SKM-1 treated with dmso at 0.1 percent for 144 hours (cell line): ENCODE measurements around the gene ZGLP1.
A peak's percentile ranks its signal among the peaks of the same experiment; 100 is the strongest.

Experiments
- DNase-seq: peaks from one replicate; lab custom pipeline; 2025; ENCODE audit not compliant: unreplicated experiment; lab: John Stamatoyannopoulos, UW

Gene ZGLP1

DNA sequence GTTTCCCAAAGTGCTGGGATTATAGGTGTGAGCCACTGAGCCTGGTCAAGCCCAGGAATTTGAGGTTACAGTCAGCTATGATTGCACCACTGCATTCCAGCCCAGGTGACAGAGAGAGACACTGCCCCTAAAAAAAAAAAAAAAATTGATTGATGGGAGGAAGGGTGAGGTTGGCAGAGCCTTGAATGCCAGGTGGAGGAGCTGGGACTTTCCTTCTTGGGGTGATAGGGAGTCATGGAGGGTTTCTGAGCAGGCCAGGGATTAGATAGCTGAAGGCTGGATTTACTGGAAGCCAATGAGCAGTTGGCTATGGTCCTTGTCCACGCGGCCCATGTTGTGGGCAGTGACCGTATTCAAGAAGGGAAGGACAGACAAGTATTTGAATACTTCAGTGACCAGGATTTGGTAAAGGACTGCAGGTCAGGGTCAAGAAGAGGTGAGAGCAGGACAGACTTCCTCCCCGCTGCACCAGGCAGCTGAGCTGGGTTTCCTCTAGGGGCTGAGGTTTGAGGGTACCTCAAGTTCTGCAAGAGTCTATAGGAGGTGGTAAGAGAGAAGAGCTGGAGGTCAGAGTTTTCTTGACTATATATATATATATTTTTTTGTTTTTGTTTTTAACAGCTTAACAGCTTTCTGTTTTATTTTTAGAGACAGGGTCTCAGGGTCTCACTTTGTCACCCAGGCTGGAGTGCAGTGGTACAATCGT lies 29.7 kb downstream of the ZGLP1 start:
- peak; percentile 61 for DNase-seq

DNA sequence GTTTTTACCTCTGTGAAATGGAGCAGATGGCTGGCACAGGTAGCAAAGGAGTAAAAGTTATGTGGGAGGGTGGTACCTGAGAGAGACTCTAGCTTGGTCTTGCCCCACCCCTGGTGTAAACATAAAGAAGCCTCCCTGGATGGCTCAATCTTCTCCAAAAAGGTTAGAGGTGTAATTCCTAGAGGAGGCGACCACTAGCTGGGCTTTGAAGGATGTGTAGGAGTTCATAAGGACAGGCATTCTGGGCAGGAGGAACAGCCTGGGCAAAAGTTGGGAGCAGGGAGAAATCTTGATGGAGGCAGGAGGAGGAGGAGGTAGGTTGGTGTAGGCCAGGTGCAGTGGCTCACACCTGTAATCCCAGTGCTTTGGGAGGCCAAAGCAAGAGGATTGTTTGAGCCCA lies 30.7 kb downstream of the ZGLP1 start:
- no peak for DNase-seq

DNA sequence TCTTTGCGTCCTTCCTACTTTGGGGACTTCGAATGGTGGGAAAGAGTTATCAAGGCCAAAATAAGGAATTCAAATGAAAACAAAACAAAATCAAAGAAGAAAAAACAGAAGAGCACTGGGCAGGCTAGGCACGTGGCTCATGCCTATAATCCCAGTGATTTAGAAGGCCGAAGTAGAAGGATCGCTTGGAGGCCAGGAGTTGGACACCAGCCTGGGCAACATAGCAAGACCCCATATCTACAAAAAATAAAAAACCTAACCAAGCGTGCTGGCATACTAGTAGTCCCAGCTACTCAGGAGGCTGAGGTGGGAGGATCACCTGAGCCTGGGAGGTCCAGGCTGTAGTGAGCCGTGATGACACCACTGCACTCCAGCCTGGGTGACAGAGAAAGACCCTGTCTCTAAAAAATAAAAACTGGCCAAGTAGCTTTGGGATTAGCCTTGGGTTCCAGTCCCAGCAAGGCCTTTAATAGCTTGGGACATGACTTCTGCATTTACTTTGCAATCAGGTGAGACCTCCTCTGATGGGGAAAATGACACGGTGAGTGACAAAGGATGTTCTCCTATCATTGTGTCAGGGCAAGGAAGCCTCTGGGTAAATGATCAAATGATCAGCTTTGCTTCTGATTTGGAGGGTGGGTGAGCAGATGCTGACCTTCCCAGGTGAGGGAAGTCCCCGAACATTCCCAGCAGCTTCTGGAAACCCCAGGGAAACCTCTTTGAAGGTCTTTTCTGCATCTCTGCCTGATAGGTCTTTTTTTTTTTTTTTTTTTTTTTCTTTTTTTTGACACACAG lies 31.6 kb downstream of the ZGLP1 start:
- DNase-seq = no peak

DNA sequence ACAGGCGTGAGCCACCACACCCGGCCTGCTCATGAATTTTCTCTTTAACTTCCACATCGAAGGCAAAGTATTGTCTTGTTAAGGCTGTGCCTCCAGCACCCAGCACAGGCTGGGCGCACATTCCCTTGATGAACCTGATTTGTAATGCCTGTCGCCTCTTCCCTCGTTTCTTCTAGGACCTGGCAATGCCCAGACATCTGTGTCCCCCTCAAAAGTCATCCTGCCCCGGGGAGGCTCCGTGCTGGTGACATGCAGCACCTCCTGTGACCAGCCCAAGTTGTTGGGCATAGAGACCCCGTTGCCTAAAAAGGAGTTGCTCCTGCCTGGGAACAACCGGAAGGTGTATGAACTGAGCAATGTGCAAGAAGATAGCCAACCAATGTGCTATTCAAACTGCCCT lies 35.0 kb downstream of the ZGLP1 start:
- no peak for DNase-seq

DNA sequence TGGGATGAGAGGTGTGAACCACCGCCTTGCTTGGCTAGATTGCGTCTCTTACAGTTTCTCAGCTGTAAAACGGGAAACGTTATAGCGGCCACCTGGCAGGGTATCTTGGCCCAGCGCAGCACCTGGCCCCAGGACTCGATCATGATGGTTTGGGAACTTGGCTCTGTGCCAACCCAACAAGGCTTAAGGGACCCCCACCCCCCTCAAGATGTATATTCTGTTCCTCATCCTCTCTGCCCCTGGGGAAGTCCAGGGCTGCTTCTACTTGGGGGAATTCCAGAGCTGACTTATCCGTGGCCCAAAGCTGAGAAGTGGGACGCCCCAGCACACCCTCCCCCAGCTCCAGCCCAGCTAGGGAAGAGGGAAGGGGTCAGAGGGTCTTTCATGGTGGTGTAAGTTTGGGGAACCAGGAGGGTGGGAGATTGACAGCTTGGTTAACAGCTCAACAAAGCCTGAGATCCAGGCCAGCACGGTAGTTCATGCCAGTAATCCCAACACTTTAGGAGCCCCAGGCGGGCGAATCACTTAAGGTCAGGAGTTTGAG lies 38.0 kb downstream of the ZGLP1 start:
- DNase-seq = no peak

DNA sequence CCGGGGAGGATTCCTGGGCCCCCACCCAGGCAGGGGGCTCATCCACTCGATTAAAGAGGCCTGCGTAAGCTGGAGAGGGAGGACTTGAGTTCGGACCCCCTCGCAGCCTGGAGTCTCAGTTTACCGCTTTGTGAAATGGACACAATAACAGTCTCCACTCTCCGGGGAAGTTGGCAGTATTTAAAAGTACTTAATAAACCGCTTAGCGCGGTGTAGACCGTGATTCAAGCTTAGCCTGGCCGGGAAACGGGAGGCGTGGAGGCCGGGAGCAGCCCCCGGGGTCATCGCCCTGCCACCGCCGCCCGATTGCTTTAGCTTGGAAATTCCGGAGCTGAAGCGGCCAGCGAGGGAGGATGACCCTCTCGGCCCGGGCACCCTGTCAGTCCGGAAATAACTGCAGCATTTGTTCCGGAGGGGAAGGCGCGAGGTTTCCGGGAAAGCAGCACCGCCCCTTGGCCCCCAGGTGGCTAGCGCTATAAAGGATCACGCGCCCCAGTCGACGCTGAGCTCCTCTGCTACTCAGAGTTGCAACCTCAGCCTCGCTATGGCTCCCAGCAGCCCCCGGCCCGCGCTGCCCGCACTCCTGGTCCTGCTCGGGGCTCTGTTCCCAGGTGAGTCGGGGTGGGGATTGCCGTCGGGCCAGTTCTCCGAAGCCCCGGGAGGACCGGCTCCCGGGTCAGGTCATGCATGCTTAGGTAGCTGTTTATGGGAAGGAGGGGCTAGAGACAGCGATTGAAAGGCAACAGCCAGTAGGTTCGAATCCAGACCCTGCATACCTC lies 38.8 kb downstream of the ZGLP1 start, which contains the start of gene ICAM1:
Gene ICAM1 (plus strand): TSS at position 505 of the 779 bp plus-strand sequence. CDS start 40 bp downstream, at position 545.
- DNase-seq = peak; percentile 59

DNA sequence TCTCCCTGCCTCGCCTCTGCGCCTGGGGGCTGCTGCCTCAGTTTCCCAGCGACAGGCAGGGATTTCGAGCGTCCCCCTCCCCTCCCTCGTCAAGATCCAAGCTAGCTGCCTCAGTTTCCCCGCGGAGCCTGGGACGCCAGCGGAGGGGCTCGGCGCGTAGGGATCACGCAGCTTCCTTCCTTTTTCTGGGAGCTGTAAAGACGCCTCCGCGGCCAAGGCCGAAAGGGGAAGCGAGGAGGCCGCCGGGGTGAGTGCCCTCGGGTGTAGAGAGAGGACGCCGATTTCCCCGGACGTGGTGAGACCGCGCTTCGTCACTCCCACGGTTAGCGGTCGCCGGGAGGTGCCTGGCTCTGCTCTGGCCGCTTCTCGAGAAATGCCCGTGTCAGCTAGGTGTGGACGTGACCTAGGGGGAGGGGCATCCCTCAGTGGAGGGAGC lies 39.4 kb downstream of the ZGLP1 start:
- DNase-seq = peak; percentile 87

DNA sequence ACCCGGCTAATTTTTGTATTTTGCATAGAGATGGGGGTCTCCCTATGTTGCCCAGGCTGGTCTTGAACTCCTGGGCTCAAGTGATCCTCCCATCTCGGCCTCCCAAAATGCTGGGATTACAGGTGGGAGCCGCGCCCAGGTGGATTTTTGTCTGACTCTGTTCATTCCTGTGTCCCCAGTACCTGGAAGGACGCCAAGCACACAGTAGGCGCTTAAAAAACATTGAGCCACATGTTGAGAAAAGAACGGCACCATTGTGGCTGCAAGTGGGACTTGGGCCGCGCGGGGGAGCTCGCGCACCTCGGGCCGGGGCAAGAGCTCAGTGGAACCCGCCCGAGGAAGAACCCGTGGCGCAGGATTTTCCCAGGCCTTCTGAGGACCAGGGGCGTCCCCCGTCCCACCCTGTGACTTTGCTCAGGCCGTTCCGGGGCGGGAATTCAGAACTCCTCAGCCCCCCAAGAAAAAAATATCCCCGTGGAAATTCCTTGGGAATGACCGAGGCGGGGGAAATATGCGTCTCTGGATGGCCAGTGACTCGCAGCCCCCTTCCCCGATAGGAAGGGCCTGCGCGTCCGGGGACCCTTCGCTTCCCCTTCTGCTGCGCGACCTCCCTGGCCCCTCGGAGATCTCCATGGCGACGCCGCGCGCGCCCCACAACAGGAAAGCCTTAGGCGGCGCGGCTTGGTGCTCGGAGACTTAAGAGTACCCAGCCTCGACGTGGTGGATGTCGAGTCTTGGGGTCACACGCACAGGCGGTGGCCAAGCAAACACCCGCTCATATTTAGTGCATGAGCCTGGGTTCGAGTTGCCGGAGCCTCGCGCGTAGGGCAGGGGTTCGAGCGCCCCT lies 40.1 kb downstream of the ZGLP1 start:
- peak; percentile 78 for DNase-seq

DNA sequence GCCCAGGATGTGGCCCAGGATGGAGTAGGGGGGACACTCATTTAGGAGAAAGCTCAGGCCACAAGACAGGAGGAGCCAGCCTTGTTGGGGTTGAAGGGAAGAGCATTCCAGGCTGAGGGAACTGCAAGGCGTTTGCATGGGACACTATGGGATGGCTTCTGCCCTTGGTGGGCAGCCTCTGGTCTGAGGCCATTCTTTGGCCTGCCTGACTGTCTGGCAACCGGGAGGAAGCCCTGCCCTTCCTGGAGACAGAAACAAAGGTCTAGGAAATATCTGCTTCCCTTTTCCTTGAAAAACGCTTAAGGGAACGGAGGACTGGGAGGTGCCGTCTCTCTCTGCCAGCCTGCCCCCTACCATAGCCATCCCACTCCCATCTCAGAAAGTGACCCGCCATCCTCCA lies 41.5 kb downstream of the ZGLP1 start:
- no peak for DNase-seq

DNA sequence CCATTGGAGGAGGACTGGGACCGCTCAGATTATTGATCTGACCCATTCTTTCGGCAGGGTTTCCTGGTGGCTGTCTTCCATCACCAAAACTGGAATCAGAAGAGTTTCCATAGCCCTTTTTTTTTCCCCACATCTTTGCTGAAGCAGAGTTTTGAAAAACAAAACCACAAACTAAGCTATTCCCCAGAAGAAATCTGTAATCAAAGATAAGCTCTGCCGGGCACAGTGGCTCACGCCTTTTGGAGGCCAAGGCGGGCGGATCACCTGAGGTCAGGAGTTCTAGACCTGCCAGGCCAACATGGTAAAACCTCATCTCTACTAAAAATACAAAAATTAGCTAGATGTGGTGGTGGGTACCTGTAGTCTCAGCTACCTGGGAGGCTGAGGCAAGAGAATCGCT lies 42.9 kb downstream of the ZGLP1 start:
- DNase-seq = no peak

DNA sequence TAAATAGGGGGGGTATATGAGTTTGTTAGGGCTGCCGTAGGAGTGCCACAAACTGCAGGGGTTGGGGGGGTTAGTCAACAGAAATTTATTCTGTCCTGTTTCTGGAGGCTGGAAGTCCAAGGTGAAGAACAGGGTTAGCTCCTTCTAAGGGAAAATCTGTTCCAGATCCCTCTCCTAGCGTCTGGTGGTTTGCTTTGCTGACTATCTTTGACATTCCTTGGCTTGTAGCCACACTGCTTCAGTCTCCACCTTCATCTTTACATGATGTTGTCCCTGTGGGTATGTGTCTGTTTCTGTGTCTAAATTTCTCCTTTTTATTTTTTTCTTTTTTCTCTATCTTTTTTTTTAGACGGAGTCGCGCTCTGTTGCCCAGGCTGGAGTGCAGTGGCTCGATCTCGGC lies 46.8 kb downstream of the ZGLP1 start:
- no peak for DNase-seq

DNA sequence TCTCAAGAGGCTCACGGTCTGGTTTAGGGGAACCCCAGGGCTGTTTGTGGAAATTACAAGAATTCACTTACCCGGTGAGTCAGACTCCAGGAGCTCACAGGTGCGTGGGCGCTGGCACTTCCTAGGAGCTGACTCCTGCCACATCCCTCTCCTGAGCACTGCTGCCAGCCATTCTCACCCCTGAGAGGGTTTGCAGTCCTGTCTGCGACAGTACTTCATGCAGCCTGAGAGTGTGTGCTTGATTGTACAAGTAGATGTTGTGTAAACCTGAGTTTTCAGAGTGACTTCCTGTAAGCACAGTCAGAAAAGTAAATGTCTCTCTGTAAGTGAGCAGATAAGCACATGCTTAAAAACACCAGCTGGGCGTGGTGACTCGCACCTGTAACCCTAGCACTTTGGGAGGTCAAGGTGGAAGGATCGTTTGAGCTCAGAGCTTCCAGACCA lies 49.5 kb downstream of the ZGLP1 start:
- DNase-seq = no peak

DNA sequence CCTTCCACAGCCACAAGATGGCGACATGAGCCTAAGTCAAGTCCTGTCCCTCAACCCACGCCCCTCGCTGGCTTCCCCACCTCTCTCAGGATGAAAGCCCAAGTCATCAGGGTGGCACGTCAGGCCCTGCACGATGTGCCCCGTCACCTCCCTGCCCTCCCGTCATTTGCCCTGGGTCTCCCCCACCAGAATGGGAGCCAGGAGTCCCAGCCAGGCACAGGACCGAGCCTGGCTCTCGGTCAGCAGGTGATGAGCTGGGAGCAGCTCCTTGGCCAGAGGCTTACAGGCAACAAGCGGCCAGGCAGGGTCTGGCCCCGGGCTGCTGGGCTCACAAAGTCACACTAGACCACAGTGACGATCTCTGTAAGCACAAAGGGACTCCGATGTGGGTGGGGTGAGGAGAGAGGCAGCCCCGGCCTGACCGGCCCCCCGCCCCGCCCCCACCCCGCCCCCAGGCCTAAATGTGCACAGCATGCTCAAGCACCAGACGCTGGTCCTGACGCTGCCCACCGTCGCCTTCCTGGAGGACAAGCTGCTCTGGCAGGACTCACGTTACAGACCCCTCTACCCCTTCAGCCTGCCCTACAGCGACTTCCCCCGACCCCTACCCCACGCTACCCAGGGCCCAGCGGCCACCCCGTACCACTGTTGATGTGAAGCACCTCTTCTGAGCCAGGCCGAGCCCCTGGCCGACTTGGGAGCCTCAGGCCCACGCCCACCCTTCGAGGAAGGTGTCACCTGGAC lies 50.3 kb downstream of the ZGLP1 start:
- peak; percentile 66 for DNase-seq

DNA sequence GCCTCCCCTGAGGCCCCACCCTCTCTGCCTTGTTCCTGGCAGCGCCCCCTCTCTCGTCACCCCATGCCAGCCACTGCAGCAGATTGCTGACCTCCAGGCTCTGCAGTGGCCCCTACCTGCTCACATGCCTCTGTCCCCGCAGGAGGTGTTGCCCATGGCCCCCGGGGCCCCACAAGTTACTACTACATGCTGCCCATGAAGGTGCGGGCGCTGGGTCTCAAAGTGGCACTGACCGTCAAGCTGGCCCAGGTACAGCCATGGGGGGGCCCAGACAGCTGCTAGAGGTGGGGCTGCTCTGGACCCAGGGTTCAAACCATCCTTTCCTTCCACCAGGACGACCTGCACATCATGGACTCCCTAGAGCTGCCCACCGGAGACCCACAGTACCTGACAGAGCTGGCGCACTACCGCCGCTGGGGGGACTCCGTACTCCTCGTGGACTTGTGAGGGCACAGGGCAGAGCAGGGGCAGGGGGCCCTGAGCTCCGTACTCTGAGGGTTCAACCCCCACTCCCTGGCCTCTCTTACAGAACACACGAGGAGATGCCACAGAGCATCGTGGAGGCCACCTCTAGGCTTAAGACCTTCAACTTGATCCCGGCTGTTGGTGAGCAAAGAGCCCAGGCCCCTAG lies 51.4 kb downstream of the ZGLP1 start:
- no peak for DNase-seq

DNA sequence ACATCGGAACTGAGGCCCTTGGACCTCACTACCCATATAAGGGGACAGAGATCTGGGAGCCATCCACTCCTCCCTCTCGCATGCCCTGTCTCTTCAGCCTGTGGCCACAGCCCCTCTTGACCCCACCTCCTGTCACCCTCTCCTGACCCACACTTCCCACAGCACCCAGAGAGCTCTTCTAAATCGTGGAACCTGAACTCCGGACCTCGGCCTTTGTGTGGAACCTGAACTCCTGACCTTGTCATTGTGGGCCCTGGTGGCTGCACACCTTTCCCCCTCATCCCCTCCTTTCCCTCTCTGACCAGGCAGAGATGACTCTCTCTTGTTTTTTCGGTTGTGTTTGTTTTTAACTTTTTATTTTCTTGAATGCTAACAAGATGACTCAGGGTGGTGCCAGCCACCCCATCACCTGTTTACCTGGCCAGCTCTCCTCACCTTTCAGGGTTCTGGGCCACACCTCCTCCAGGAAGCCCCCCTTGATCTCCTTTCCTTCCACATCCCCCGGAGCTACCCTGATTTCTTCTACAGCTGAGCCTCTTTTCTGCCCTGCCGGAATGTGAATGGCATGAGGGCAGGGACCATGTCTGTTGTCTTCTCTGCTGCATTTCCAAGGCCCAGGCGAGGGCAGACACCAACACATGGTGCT lies 52.5 kb downstream of the ZGLP1 start:
- no peak for DNase-seq

DNA sequence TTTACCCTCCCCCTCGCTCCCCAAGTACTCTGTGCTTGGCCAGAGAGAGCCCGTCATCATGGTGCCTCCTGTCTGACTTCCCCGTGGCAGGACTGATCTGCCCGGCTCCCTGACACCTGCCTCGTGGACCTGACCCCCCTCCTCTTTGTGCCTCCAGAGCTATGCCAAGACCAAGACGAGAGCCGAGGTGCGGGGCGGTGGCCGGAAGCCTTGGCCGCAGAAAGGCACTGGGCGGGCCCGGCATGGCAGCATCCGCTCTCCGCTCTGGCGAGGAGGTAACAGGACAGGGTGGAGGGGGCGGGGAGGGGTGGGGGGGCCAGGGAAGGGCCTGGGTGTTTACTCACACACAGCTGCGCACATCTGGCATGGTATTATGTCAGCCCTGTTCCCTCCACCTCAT lies 53.1 kb downstream of the ZGLP1 start:
- DNase-seq = no peak

DNA sequence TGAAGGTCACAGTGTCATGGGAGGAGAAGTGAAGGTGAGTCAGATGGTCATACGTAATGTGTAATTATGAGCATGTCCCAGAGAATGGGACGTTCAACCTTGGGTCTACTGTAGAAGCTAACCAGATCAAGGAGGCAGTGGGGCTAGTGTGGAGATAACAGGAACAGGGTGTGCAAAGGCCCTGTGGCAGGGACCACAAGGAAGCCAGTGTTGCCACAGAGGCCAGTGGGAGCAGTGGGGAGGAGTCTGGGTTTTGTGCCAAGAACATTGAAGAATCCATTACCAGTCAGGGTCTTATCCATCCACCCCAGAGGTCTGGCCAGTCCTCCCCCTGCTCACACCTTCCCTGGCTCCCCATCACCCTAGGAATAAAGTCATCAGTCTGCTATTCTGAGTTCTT lies 54.3 kb downstream of the ZGLP1 start:
- DNase-seq = no peak
